Lower leg skin (tissue), 3 donors: Measurements from ENCODE around the gene OGFOD2.

Experiments used
- CTCF ChIP-seq, 3 donors: fragments of 450-650 bp; IDR thresholded peaks; one replicate each; pipeline ENCODE4 v1.5.1; 2016; ENCODE audit warnings: antibody characterized with exemption in 3 of 3, mild to moderate bottlenecking in 3 of 3, moderate library complexity in 2 of 3
- POLR2A ChIP-seq, 2 donors: fragments of 450-650 bp; IDR thresholded peaks; one replicate each; pipeline ENCODE4 v1.6.1; 2016 to 2017; ENCODE audit warnings: antibody characterized with exemption in 2 of 2, mild to moderate bottlenecking in 1 of 2, moderate library complexity in 1 of 2

GRCh38 chr12:123003257-123003656 is 28.2 kb downstream of the OGFOD2 start:
- no peak for TF ChIP-seq POLR2A (IDR thresholded peaks at IDR 0.05)
- TF ChIP-seq CTCF (IDR thresholded peaks at IDR 0.05), result no peak
